GM12865 (cell line): ENCODE measurements around the gene ZNF189.

ENCODE experiments used
- DNase-seq: peaks from one replicate; pipeline ENCODE4 v3.0.0; 2010; ENCODE audit warnings: low read depth
- H3K4me3 ChIP-seq: 2 replicates; pipeline ENCODE4 v1.5.1; 2011; ENCODE audit warnings: mild to moderate bottlenecking, low read depth, low read length, control low read depth
- TF ChIP-seq, protein P1 (sequence below): IDR thresholded peaks from 2 replicates; pipeline ENCODE4 v1.5.1; 2011; ENCODE audit warnings: low read length, control low read depth, low read depth, inconsistent platforms; ENCODE audit not compliant: insufficient read depth; ENCODE audit errors: missing control alignments

ZNF189 gene

GRCh38 chr9:101356619-101357018 is 42.0 kb upstream of the ZNF189 start:
- no peak overlapping the region for H3K4me3 ChIP-seq
- DNase-seq: no peak
- TF ChIP-seq, protein P1, sequence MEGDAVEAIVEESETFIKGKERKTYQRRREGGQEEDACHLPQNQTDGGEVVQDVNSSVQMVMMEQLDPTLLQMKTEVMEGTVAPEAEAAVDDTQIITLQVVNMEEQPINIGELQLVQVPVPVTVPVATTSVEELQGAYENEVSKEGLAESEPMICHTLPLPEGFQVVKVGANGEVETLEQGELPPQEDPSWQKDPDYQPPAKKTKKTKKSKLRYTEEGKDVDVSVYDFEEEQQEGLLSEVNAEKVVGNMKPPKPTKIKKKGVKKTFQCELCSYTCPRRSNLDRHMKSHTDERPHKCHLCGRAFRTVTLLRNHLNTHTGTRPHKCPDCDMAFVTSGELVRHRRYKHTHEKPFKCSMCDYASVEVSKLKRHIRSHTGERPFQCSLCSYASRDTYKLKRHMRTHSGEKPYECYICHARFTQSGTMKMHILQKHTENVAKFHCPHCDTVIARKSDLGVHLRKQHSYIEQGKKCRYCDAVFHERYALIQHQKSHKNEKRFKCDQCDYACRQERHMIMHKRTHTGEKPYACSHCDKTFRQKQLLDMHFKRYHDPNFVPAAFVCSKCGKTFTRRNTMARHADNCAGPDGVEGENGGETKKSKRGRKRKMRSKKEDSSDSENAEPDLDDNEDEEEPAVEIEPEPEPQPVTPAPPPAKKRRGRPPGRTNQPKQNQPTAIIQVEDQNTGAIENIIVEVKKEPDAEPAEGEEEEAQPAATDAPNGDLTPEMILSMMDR: no peak

- TF ChIP-seq, protein P1: no peak
- no peak for DNase-seq
- no peak overlapping the region for H3K4me3 ChIP-seq
These were observed 39.0 kb upstream of the ZNF189 start for GRCh38 chr9:101359679-101360078.

GRCh38 chr9:101360647-101361046 is 38.0 kb upstream of the ZNF189 start:
- TF ChIP-seq, protein P1: no peak
- H3K4me3 ChIP-seq: no peak overlapping the region
- no peak for DNase-seq

GRCh38 chr9:101362450-101362849 is 36.2 kb upstream of the ZNF189 start:
- TF ChIP-seq, protein P1: no peak
- no peak for DNase-seq
- H3K4me3 ChIP-seq: no peak overlapping the region

DNA sequence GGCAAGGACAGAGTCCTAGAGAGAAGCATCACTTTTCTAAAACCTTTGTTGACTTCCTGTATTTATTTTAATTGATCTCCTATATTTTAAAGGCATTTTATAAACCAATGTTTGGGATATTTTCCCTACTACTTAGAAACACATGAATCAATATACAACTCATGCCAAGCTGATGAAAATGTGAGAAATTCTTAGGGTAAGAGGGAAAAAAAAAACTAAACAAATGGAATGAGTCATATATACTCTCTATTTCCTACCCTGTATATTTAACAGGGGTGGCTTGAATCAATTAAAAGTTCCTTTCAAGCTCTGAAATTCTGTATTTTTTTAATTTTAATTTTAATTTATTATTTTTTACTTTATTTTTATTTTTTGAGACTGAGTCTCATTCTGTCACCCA is 33.5 kb upstream of the ZNF189 start:
- no peak overlapping the region for H3K4me3 ChIP-seq

GRCh38 chr9:101366038-101366756 is 32.5 kb upstream of the ZNF189 start:
- TF ChIP-seq, protein P1: no peak
- no peak overlapping the region for H3K4me3 ChIP-seq
- DNase-seq: no peak

More for the DNA sequence above, 33.5 kb upstream of the ZNF189 start:
- TF ChIP-seq, protein P1: no peak
- DNase-seq: no peak

DNA sequence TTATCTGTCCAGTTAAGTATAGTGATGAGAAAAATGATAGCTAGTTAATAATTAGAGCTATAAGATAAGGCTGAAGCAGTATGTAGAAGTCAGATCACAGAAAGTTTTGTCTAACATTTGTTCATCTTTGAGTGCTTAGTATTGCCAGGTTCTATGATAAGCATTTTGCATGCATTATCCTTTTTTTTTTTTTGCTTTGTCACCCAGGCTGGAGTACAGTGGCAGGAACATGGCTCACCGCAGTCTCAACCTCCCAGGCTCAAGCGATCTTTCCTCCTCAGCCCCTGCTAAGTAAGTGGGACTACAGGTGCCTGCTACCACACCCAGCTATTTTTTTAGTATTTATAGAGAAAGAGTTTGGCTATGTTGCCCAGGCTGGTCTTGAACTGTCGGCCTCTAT is 31.3 kb upstream of the ZNF189 start:
- no peak overlapping the region for H3K4me3 ChIP-seq
- no peak for DNase-seq
- TF ChIP-seq, protein P1: no peak
